Vagina (tissue), 2 donors: ENCODE data around the gene CARD9.

Experiments used
- CTCF ChIP-seq, 3 experiments: fragments of 450-650 bp in 2 of 3; fragments of 200-600 bp in 1 of 3; sonication (generic) in 1 of 3; IDR thresholded peaks; one replicate each; pipeline ENCODE4 v1.5.1; 2017 to 2019; ENCODE audit warnings: antibody characterized with exemption in 3 of 3, mild to moderate bottlenecking in 2 of 3, moderate library complexity in 2 of 3
- POLR2A ChIP-seq, 2 donors: fragments of 450-650 bp; IDR thresholded peaks; one replicate each; pipeline ENCODE4 v1.6.1; 2017; ENCODE audit warnings: antibody characterized with exemption in 2 of 2, mild to moderate bottlenecking in 2 of 2, moderate library complexity in 2 of 2
- POLR2AphosphoS5 ChIP-seq, 2 donors: sonication (generic); formaldehyde crosslinking; IDR thresholded peaks; one replicate each; pipeline ENCODE4 v1.9.0; 2017; ENCODE audit warnings: antibody characterized with exemption in 2 of 2, mild to moderate bottlenecking in 2 of 2, low read depth in 1 of 2; ENCODE audit not compliant: insufficient read depth in 1 of 2

- TF ChIP-seq CTCF (IDR thresholded peaks at IDR 0.05) (no peak), POLR2A (IDR thresholded peaks at IDR 0.05) (no peak), POLR2AphosphoS5 (IDR thresholded peaks at IDR 0.05; ENCODE audit: insufficient read depth in 1 of 2, low read depth in 1 of 2) (no peak)
These were observed 2.0 kb downstream of the CARD9 start for GRCh38 chr9:136371533-136371880.
